Omental fat pad (tissue), 4 donors: ENCODE data around the gene TSPAN33. TPM values are rescaled to one million over a fixed set of nuclear protein-coding genes. Genes with fewer than 3 reads are reported as not detected.
A peak's percentile ranks its signal among the peaks of the same experiment; 100 is the strongest.

Source experiments
- ATAC-seq: fragments of 150-250 bp; one replicate; pipeline ENCODE4 v1.9.1; 2016; ENCODE audit warnings: mild to moderate bottlenecking, moderate library complexity; ENCODE audit not compliant: low FRiP score
- DNase-seq: peaks from one replicate; pipeline ENCODE4 v3.0.0-alpha.2; 2019; ENCODE audit warnings: low spot score
- total RNA-seq, 4 donors: library from RNA; depleted of rRNA; stranded (reverse); fragments of >200 nt; gene quantifications; one replicate each; pipeline ENCODE4 v1.1.0, GENCODE V29; 2016
- TF ChIP-seq, protein P1 (sequence below), 3 donors: fragments of 450-650 bp; IDR thresholded peaks; one replicate each; pipeline ENCODE4 v1.5.1; 2016 to 2017; ENCODE audit warnings: antibody characterized with exemption in 3 of 3, mild to moderate bottlenecking in 3 of 3, moderate library complexity in 2 of 3

Gene TSPAN33
- total RNA-seq, 4 donors from 2014 or later: 1.7 to 8.1 (median 7.0) TPM

DNA sequence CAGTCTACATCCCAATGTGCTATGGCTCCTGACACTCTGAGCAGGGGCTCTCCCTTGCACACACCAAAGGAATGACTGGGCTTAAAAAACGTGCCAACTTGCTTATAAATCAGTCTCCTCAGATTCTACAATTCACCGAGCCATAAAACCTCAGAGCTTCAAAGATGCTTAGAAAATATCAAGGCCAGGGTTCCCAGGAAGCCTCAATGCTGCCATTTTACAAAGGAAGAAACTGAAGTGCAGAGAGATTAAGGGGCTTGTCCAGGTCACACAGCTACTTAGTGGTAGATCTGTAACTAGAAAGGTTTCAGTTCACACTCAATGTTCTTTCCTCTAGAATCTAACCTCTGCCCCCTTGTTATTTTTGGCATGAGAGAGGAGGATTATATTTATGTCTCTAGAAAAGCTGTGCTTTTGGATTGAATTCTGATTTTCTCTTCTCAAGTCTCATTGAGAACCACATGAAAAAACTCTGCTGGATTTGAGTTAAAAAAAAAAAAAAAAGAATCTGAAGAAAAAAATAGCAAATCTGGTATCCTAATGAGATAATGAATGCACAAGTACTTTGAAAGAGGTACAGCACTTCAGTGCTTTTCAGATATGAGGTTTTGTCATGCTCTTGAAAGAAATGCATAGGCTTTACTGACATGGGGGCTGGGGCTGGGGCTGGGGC is 22.3 kb upstream of the TSPAN33 start:
- no peak for DNase-seq
- TF ChIP-seq, protein P1, sequence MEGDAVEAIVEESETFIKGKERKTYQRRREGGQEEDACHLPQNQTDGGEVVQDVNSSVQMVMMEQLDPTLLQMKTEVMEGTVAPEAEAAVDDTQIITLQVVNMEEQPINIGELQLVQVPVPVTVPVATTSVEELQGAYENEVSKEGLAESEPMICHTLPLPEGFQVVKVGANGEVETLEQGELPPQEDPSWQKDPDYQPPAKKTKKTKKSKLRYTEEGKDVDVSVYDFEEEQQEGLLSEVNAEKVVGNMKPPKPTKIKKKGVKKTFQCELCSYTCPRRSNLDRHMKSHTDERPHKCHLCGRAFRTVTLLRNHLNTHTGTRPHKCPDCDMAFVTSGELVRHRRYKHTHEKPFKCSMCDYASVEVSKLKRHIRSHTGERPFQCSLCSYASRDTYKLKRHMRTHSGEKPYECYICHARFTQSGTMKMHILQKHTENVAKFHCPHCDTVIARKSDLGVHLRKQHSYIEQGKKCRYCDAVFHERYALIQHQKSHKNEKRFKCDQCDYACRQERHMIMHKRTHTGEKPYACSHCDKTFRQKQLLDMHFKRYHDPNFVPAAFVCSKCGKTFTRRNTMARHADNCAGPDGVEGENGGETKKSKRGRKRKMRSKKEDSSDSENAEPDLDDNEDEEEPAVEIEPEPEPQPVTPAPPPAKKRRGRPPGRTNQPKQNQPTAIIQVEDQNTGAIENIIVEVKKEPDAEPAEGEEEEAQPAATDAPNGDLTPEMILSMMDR (IDR thresholded peaks at IDR 0.05): no peak
- ATAC-seq: no peak

DNA sequence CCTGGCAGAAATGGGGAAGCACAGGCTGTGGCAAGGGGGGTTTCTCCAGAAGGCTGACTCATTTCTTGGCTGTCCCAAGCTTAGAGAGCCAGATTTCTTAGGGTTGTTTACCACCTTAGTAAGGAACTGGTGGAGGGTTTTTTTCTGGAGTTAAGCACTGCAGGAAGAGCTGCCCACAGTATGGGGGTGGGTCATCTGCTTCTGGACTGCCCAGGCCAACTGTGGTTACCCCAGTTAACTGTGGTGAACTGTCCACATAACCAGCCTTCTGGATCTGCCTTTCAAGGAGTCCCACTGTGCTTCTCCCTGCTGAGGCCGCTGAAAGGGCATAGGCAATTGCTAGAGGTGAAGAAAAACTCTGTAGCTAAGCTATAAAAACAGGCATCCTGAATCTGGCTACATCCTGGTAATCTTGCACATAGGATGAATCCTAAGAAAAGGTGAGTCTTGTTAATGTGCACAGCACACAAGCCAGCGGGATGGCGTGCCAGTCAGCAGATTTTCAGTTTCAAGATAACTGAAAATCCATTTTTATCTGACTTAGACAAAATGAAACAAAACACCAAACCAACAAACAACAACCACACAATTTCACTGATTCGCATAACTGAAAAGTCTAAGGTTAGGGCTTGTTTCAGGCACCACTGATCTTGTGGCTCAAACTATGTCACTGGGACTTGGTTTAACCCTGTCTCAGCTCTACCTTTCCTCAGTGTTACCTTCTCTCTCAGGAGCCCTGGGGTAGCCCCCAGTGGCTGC is 21.6 kb upstream of the TSPAN33 start:
- ATAC-seq (peak; percentile 57), DNase-seq (no peak)
- TF ChIP-seq, protein P1 (IDR thresholded peaks at IDR 0.05): no peak

DNA sequence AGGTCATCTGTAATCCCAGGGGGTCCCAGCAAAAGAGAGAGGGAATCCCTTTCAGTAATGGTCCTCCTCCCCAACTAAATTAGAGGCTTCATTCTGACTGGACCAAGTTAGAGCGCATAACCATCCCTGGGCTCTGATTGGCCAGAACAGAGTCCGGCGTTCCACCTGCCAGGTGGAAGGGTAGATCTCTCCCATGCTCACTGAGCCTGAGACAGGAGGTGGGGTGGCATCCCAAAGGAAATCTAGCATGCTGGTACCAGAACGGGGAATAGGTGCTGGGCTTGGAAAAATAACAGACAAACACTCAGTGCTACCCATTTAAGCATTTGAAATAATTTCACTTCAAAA is 21.0 kb upstream of the TSPAN33 start:
- TF ChIP-seq, protein P1 (IDR thresholded peaks at IDR 0.05): no peak
- DNase-seq (no peak), ATAC-seq (no peak)

DNA sequence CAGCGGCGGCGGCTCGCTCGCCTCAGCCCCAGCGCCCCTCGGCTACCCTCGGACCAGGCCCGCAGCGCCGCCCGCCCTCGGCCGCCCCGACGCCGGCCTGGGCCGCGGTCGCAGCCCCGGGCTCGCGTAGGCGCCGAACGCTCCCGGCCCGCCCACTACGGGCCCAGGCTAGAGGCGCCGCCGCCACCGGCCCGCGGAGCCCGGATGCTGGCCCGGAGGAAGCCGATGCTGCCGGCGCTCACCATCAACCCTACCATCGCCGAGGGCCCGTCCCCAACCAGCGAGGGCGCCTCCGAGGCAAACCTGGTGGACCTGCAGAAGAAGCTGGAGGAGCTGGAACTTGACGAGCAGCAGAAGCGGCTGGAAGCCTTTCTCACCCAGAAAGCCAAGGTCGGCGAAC is 18.2 kb upstream of the TSPAN33 start:
- TF ChIP-seq, protein P1 (IDR thresholded peaks at IDR 0.05): no peak
- ATAC-seq (no peak), DNase-seq (no peak)

DNA sequence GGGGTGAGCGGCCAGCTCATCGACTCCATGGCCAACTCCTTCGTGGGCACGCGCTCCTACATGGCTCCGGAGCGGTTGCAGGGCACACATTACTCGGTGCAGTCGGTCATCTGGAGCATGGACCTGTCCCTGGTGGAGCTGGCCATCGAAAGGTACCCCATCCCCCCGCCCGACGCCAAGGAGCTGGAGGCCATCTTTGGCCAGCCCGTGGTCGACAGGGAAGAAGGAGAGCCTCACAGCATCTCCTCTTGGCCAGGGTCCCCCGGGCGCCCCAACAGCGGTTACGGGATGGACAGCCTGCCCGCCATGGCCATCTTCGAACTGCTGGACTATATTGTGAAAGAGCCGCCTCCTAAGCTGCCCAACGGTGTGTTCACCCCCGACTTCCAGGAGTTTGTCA is 17.4 kb upstream of the TSPAN33 start:
- TF ChIP-seq, protein P1 (IDR thresholded peaks at IDR 0.05): no peak
- DNase-seq (no peak), ATAC-seq (no peak)

DNA sequence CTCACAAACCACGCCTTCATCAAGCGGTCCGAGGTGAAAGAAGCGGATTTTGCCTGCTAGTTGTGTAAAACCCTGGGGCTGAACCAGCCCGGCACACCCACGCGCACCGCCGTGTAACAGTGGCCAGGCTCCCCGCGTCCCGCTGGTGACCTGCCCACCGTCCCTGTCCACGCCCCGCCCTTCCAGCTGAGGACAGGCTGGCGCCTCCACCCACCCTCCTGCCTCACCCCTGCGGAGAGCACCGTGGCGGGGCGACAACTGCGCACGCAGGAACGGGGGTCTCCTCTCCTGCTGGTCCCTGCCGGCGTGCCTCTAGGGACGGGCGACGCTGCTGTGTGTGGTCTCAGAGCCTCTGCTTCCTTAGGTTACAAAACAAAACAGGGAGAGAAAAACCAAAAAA is 16.9 kb upstream of the TSPAN33 start:
- no peak for ATAC-seq

More for the DNA sequence above, 16.9 kb upstream of the TSPAN33 start:
- TF ChIP-seq, protein P1 (IDR thresholded peaks at IDR 0.05): no peak
- no peak for DNase-seq
